Measurements from ENCODE around the gene LENG9.

DNA sequence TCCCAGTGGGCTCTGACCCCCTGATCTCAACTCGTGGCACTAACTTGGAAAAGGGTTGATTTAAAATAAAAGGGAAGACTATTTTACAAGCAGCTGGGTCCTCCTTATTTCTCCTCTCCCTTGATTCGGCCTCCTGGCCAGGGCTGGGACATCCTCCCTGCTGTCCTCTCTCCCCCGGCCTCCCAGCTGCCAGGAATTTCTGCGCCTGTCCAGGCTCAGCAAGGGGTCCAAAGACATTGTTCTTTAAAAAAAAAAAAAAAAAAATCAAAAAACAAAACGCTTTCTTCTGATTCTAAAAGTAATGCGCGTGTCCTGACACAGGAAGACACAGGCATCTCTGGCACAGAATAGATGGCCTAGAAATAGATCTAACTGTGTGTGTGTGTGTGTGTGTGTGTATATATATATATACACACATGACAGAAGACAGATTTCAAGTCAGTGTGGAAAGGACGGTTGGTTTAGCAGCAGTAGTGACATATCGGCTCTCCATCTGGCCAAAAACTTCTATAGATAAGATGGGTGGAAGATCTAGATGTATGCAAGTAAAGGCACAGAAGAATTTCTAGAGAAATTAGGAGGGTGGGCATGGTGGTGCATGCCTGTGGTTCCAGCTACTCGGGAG lies 26.8 kb downstream of the LENG9 start:
- TF ChIP-seq, protein P1, sequence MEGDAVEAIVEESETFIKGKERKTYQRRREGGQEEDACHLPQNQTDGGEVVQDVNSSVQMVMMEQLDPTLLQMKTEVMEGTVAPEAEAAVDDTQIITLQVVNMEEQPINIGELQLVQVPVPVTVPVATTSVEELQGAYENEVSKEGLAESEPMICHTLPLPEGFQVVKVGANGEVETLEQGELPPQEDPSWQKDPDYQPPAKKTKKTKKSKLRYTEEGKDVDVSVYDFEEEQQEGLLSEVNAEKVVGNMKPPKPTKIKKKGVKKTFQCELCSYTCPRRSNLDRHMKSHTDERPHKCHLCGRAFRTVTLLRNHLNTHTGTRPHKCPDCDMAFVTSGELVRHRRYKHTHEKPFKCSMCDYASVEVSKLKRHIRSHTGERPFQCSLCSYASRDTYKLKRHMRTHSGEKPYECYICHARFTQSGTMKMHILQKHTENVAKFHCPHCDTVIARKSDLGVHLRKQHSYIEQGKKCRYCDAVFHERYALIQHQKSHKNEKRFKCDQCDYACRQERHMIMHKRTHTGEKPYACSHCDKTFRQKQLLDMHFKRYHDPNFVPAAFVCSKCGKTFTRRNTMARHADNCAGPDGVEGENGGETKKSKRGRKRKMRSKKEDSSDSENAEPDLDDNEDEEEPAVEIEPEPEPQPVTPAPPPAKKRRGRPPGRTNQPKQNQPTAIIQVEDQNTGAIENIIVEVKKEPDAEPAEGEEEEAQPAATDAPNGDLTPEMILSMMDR (conservative IDR thresholded peaks at IDR 0.05; ENCODE audit: low read depth, low read length), result no peak
- no peak for TF ChIP-seq EZH2 (IDR thresholded peaks at IDR 0.05; ENCODE audit: borderline replicate concordance, low read depth, low read length, poor library complexity, severe bottlenecking)
